PC-3 (cell line): ENCODE measurements around the gene H3-3A. TPM values are rescaled to one million over a fixed set of nuclear protein-coding genes. Genes with fewer than 3 reads are reported as not detected.
A peak's percentile ranks its signal among the peaks of the same experiment; 100 is the strongest.

Experiments used
- ATAC-seq: fragments of 200-7000 bp; cut with Tn5 transposase; 2 replicates; pipeline ENCODE4 v1.9.1; 2020; ENCODE audit warnings: mild to moderate bottlenecking, moderate library complexity
- BruUV-seq: library from RNA; stranded (reverse); fragments of 400-500 nt; replicated peaks from 2 replicates; lab custom pipeline; 2021; lab: Mats Ljungman, UMichigan
- CTCF ChIA-PET: fragments of 300-600 bp; sonication (Branson Sonifier 250); formaldehyde crosslinking; loops from one replicate; lab custom pipeline; 2022; ENCODE audit warnings: antibody characterized with exemption; lab: Charles Lee
- POLR2A ChIA-PET: fragments of 300-600 bp; sonication (Branson Sonifier 250); formaldehyde crosslinking; loops from one replicate; lab custom pipeline; 2022; ENCODE audit warnings: antibody characterized with exemption; ENCODE audit not compliant: unreplicated experiment; lab: Charles Lee
- DNase-seq: peaks from one replicate; pipeline ENCODE4 v3.0.0-alpha.2; 2015
- H2AFZ ChIP-seq: fragments of 300-600 bp; sonication (generic); 2 replicates; pipeline ENCODE4 v1.6.0; 2016; ENCODE audit warnings: antibody characterized with exemption, low read length
- H3F3A ChIP-seq: fragments of 300-600 bp; sonication (generic); one replicate; pipeline ENCODE4 v1.6.0; 2017; ENCODE audit warnings: antibody characterized with exemption, low read length, control low read depth, mild to moderate bottlenecking; ENCODE audit not compliant: unreplicated experiment
- H3K27ac ChIP-seq: fragments of 300-600 bp; sonication (generic); 2 replicates; pipeline ENCODE4 v1.5.1; 2016; ENCODE audit warnings: mild to moderate bottlenecking, low read length
- H3K27me3 ChIP-seq: fragments of 300-600 bp; sonication (generic); 2 replicates; pipeline ENCODE4 v1.6.1; 2016; ENCODE audit warnings: low read length, mixed read lengths
- H3K36me3 ChIP-seq: fragments of 300-600 bp; sonication (generic); 2 replicates; pipeline ENCODE4 v1.6.1; 2016; ENCODE audit warnings: low read depth, mixed run types, low read length, mixed read lengths
- H3K4me1 ChIP-seq: fragments of 300-600 bp; sonication (generic); 2 replicates; pipeline ENCODE4 v1.5.1; 2016; ENCODE audit warnings: low read length; ENCODE audit not compliant: insufficient read depth
- H3K4me2 ChIP-seq: fragments of 300-600 bp; sonication (generic); 2 replicates; pipeline ENCODE4 v1.6.0; 2016; ENCODE audit warnings: low read length
- H3K4me3 ChIP-seq: fragments of 300-600 bp; sonication (generic); 2 replicates; pipeline ENCODE4 v1.5.1; 2016; ENCODE audit warnings: mild to moderate bottlenecking, low read length, mixed read lengths
- H3K79me2 ChIP-seq: fragments of 300-600 bp; sonication (generic); 2 replicates; pipeline ENCODE4 v1.6.1; 2017; ENCODE audit warnings: low read length, mixed read lengths
- H3K9ac ChIP-seq: fragments of 300-600 bp; sonication (generic); 2 replicates; pipeline ENCODE4 v1.6.0; 2016; ENCODE audit warnings: mild to moderate bottlenecking, low read length
- H3K9me2 ChIP-seq: fragments of 300-600 bp; sonication (generic); replicated peaks from 2 replicates; pipeline ENCODE4 v1.6.1; 2016; ENCODE audit warnings: mixed run types, low read length, mixed read lengths
- H3K9me3 ChIP-seq: fragments of 300-600 bp; sonication (generic); 2 replicates; pipeline ENCODE4 v1.6.1; 2016; ENCODE audit warnings: low read length, mixed read lengths
- H4K20me1 ChIP-seq: fragments of 300-600 bp; sonication (generic); 2 replicates; pipeline ENCODE4 v1.6.1; 2016; ENCODE audit warnings: low read length, mixed read lengths
- CTCF ChIP-seq: fragments of 300-600 bp; sonication (generic); conservative IDR thresholded peaks from 2 replicates; pipeline ENCODE4 v1.5.1; 2017; ENCODE audit warnings: antibody characterized with exemption, low read depth, mild to moderate bottlenecking, low read length
- EZH2 ChIP-seq: fragments of 300-600 bp; sonication (generic); IDR thresholded peaks from one replicate; pipeline ENCODE4 v1.6.1; 2017; ENCODE audit warnings: antibody characterized with exemption, mild to moderate bottlenecking, low read length; ENCODE audit not compliant: unreplicated experiment
- EZH2phosphoT487 ChIP-seq: fragments of 300-600 bp; sonication (generic); IDR thresholded peaks from 2 replicates; pipeline ENCODE4 v1.6.1; 2018; ENCODE audit warnings: mild to moderate bottlenecking, antibody characterized with exemption, low read length, borderline replicate concordance
- intact Hi-C: fragments of 100-400 bp; cut with micrococcal nuclease; formaldehyde crosslinking; loops from 2 replicates; pipeline ENCODE4 v1.9.0; 2023
- total RNA-seq: library from RNA; depleted of rRNA; stranded (reverse); fragments of >200 nt; gene quantifications from 2 replicates; pipeline ENCODE4 v1.2.3, GENCODE V29; 2014

The H3-3A gene
- total RNA-seq, 1 experiment from 2014 or later: 273 TPM

DNA sequence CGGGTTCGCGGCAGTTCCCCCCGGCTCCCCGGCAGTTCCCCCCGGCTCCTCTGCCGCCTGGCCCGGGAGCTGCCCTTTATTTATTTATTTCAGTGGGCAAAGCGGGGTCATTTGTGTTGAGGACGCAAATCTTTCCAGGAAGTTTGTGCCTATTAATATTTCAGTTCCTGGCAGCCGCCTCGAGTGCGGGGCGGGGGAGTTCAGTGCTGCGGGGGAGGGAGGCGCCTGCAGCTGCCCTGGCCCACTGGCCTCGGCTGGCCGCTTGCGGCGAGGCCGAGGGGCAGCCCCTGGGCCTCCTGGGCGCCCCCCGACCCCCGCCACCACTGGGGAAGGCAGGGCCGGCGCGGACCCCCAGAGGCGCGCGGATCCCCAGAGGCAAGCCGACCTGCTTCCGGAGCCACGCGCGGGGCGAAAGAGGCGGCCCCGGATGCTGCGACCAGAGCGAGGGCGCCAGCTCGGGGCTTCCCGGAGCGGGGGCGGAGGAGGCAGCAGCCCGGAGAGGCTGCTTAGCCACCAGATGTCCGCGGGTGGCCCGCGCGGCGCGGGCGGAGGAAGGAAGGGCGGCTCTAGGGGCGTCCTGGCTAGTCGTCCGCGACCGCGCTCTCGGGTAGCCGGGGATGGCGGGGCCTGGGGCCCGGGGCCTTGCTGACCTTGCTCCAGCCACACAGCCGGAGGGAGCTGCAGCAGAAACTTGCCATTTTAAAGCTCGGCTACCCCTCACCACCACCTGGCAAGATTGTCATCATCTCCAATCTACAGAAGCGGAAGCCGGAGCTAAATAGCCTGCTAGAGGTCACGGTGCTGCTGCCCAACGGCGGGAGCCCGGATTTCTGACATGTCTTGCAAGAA is 48.0 kb downstream of the H3-3A start:
- ATAC-seq: peak; percentile 45
- Histone ChIP-seq H4K20me1 (no peaks in the 10 kb centered on the region), H3K9ac (peak overlapping the region; percentile 77), H3F3A (no peaks in the 10 kb centered on the region), H2AFZ (peak overlapping the region; percentile 90), H3K4me2 (peak overlapping the region; percentile 95), H3K9me2 (no peaks in the 10 kb centered on the region), H3K36me3 (no peaks in the 10 kb centered on the region), H3K4me1 (peaks cover 29% of the 10 kb centered on the region), H3K9me3 (no peaks in the 10 kb centered on the region), H3K79me2 (no peaks in the 10 kb centered on the region), H3K4me3 (peak overlapping the region; percentile 76), H3K27me3 (no peaks in the 10 kb centered on the region), H3K27ac (peak overlapping the region; percentile 71)
- CTCF ChIA-PET: interaction anchor here (0.7 to 1.1 kb wide), 3 partner anchors 15 to 46 kb away, joined by 3 to 10 read pairs (median 5); no protein-coding TSS in a partner anchor
- POLR2A ChIA-PET: interaction anchor here (0.6 to 0.7 kb wide), 3 partner anchors 25 to 48 kb away, joined by 3 to 5 read pairs (median 3); partner anchors contain the start of gene H3-3A
- intact Hi-C loops: loop anchor here (2.0 kb wide), 1 partner anchor 28 kb away; no protein-coding TSS in a partner anchor
- DNase-seq: peak; percentile 71
- no TSS peak for BruUV-seq
- TF ChIP-seq EZH2: no peak
- TF ChIP-seq EZH2phosphoT487: peak; percentile 41; the same call in 1 of the 2 replicates

- Histone ChIP-seq H2AFZ (peak overlapping the region; percentile 90), H3F3A (no peaks in the 10 kb centered on the region), H3K36me3 (no peaks in the 10 kb centered on the region), H3K9me2 (no peaks in the 10 kb centered on the region), H3K79me2 (no peaks in the 10 kb centered on the region), H4K20me1 (no peaks in the 10 kb centered on the region), H3K4me3 (peak overlapping the region; percentile 76), H3K27ac (no peak overlapping the region), H3K4me1 (peaks cover 29% of the 10 kb centered on the region), H3K9ac (peak overlapping the region; percentile 77), H3K9me3 (no peaks in the 10 kb centered on the region), H3K4me2 (peak overlapping the region; percentile 95), H3K27me3 (no peaks in the 10 kb centered on the region)
- TSS peak; percentile 73 for BruUV-seq
- ChIA-PET CTCF (interaction anchor here (0.7 to 0.8 kb wide), 2 partner anchors 14 to 46 kb away, joined by 4 to 10 read pairs; no protein-coding TSS in a partner anchor), POLR2A (interaction anchor here (0.5 to 0.7 kb wide), 3 partner anchors 46 to 704 kb away, joined by 3 to 5 read pairs (median 4); partner anchors contain the start of gene H3-3A)
- ATAC-seq (no peak), DNase-seq (no peak)
- intact Hi-C loops: loop anchor here (2.0 kb wide), 1 partner anchor 28 kb away; no protein-coding TSS in a partner anchor
- TF ChIP-seq CTCF: no peak
- no peak for TF ChIP-seq EZH2
- TF ChIP-seq EZH2phosphoT487: no peak
Observed at GRCh38 chr1:226111098-226111882, 48.8 kb downstream of the H3-3A start.

- Histone ChIP-seq H3K27me3 (no peaks in the 10 kb centered on the region), H3K4me3 (no peak overlapping the region), H3F3A (no peaks in the 10 kb centered on the region), H2AFZ (no peak overlapping the region), H3K4me2 (no peak overlapping the region), H3K9me3 (no peaks in the 10 kb centered on the region), H3K79me2 (no peaks in the 10 kb centered on the region), H3K9me2 (no peaks in the 10 kb centered on the region), H4K20me1 (no peaks in the 10 kb centered on the region), H3K4me1 (peaks cover 29% of the 10 kb centered on the region), H3K36me3 (no peaks in the 10 kb centered on the region), H3K27ac (no peak overlapping the region), H3K9ac (no peak overlapping the region)
- no TSS peak for BruUV-seq
- no peak for TF ChIP-seq CTCF
- TF ChIP-seq EZH2: no peak
- no peak for TF ChIP-seq EZH2phosphoT487
- ChIA-PET POLR2A (interaction anchor here (0.5 kb wide), 1 partner anchor 703 kb away, joined by 4 read pairs; no protein-coding TSS in a partner anchor), CTCF (no interaction called here)
- intact Hi-C loops: loop anchor here (2.0 kb wide), 1 partner anchor 29 kb away; no protein-coding TSS in a partner anchor
- no peak for DNase-seq
- no peak for ATAC-seq
Observed at GRCh38 chr1:226111883-226112261, 49.4 kb downstream of the H3-3A start.
